ACHN (cell line): Measurements from ENCODE around the gene PRAF2.

Experiments used
- DNase-seq: peaks from one replicate; pipeline ENCODE4 v3.0.0-alpha.2; 2015
- in situ Hi-C: cut with HindIII; loops from 2 replicates; pipeline ENCODE4 v1.10.0; 2017; ENCODE audit warnings: low sequenced_read_pairs, low pct_ligation_motif_present, low pct_unique_long_range_greater_than_20kb

PRAF2 gene

GRCh38 chrX:49079489-49080428 is 6.0 kb upstream of the PRAF2 start, which contains the start of gene WDR45:
Gene WDR45 (minus strand): TSS chrX:49079887. CDS start chrX:49078095, 1,792 bp downstream.
- in situ Hi-C loops, result no loop called here
- DNase-seq, result peak; percentile 63

GRCh38 chrX:49077941-49078340 is 4.1 kb upstream of the PRAF2 start:
- DNase-seq, result no peak
- in situ Hi-C loops, result no loop called here

- in situ Hi-C loops, result no loop called here
These were observed 1.5 kb upstream of the PRAF2 start for GRCh38 chrX:49075347-49075746.

GRCh38 chrX:49072712-49073095 is 1.1 kb downstream of the PRAF2 start:
- in situ Hi-C loops, result no loop called here
- DNase-seq, result no peak

More at GRCh38 chrX:49075347-49075746, 1.5 kb upstream of the PRAF2 start:
- DNase-seq, result no peak

GRCh38 chrX:49071877-49072711 is 1.7 kb downstream of the PRAF2 start:
- DNase-seq, result no peak

GRCh38 chrX:49070988-49071387 is 2.8 kb downstream of the PRAF2 start:
- in situ Hi-C loops, result no loop called here
- DNase-seq, result no peak

More at GRCh38 chrX:49071877-49072711, 1.7 kb downstream of the PRAF2 start:
- in situ Hi-C loops, result no loop called here

- in situ Hi-C loops, result no loop called here
- DNase-seq, result no peak
These were observed 4.8 kb downstream of the PRAF2 start for GRCh38 chrX:49069038-49069437.

- no peak for DNase-seq
- in situ Hi-C loops, result no loop called here
These were observed 6.3 kb downstream of the PRAF2 start for GRCh38 chrX:49067285-49068120.

GRCh38 chrX:49066690-49067089 is 7.1 kb downstream of the PRAF2 start:
- DNase-seq, result no peak
- in situ Hi-C loops, result no loop called here

GRCh38 chrX:49066278-49066677 is 7.5 kb downstream of the PRAF2 start:
- no peak for DNase-seq
- in situ Hi-C loops, result no loop called here

- in situ Hi-C loops, result no loop called here
- DNase-seq, result no peak
These were observed 9.1 kb downstream of the PRAF2 start for GRCh38 chrX:49064735-49065134.

GRCh38 chrX:49064303-49064702 is 9.5 kb downstream of the PRAF2 start:
- no peak for DNase-seq
- in situ Hi-C loops, result no loop called here

GRCh38 chrX:49063715-49064114 is 10.1 kb downstream of the PRAF2 start:
- in situ Hi-C loops, result no loop called here
- DNase-seq, result no peak

GRCh38 chrX:49061916-49062315 is 11.9 kb downstream of the PRAF2 start:
- in situ Hi-C loops, result no loop called here
- DNase-seq, result no peak

- DNase-seq, result no peak
- in situ Hi-C loops, result no loop called here
These were observed 12.3 kb downstream of the PRAF2 start for GRCh38 chrX:49061490-49061889.

GRCh38 chrX:49060914-49061313 is 12.9 kb downstream of the PRAF2 start:
- no peak for DNase-seq
- in situ Hi-C loops, result no loop called here

GRCh38 chrX:49059681-49060085 is 14.1 kb downstream of the PRAF2 start:
- in situ Hi-C loops, result no loop called here
- no peak for DNase-seq

GRCh38 chrX:49059201-49059600 is 14.6 kb downstream of the PRAF2 start:
- in situ Hi-C loops, result no loop called here
- DNase-seq, result peak; percentile 8
